T-helper 1 cell (primary cell): Measurements from ENCODE around the gene ACSF3.

Experiments used
- DNase-seq, 5 donors: peaks; one replicate each; pipeline ENCODE4 v3.0.0-alpha.2; 2012 to 2020

ACSF3 gene

DNA sequence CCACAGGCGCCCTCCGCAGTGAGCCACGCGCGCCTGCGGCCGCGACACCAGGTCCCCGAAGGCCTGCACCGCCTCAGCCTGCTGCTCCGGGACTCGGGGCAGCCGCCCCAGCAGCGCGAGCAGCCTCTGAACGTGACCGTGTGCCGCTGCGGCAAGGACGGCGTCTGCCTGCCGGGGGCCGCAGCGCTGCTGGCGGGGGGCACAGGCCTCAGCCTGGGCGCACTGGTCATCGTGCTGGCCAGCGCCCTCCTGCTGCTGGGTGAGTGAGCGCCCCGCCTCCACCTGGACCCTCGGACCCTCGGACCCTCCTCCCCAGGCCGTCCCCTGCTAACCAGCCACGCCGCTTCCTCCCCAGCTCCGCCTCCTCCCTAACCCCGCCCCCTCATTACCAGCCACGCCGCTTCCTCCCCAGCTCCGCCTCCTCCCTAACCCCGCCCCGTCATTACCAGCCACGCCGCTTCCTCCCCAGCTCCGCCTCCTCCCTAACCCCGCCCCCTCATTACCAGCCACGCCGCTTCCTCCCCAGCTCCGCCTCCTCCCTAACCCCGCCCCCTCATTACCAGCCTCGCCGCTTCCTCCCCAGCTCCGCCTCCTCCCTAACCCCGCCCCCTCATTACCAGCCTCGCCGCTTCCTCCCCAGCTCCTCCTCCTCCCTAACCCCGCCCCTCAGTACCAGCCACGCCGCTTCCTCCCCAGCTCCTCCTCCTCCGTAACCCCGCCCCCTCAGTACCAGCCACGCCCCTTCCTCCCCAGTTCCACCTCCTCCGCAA is 98.7 kb downstream of the ACSF3 start:
- peak; percentile 33 to 80 (median 75) for DNase-seq

DNA sequence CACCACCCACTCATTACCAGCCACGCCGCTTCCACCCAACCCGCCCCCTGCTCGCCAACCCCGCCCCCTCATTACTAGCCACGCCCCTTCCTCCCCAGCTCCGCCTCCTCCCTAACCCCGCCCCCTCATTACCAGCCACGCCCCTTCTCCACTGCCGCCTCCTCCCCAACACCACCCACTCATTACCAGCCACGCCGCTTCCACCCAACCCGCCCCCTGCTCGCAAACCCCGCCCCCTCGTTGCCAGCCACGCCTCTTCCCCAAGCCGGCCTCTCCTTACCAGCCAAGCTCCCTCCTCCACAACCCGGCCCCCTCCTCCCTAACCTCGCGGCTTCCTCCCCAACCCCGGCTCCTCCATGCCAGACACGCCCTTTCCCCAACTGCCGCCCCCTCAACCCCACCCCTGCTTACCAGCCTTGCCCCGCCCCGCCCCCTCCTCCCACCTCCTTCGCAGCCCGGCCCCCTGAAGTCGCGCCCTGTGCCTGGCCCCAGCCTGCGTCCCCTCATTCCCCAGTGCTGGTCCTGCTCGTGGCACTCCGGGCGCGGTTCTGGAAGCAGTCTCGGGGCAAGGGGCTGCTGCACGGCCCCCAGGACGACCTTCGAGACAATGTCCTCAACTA is 99.4 kb downstream of the ACSF3 start:
- DNase-seq, result peak in 3 of 5 donors; percentile 36 to 63 (median 55)

GRCh38 chr16:89193576-89194293 is 100.1 kb downstream of the ACSF3 start:
- DNase-seq, result peak in 2 of 5 donors; percentile 8 to 13

DNA sequence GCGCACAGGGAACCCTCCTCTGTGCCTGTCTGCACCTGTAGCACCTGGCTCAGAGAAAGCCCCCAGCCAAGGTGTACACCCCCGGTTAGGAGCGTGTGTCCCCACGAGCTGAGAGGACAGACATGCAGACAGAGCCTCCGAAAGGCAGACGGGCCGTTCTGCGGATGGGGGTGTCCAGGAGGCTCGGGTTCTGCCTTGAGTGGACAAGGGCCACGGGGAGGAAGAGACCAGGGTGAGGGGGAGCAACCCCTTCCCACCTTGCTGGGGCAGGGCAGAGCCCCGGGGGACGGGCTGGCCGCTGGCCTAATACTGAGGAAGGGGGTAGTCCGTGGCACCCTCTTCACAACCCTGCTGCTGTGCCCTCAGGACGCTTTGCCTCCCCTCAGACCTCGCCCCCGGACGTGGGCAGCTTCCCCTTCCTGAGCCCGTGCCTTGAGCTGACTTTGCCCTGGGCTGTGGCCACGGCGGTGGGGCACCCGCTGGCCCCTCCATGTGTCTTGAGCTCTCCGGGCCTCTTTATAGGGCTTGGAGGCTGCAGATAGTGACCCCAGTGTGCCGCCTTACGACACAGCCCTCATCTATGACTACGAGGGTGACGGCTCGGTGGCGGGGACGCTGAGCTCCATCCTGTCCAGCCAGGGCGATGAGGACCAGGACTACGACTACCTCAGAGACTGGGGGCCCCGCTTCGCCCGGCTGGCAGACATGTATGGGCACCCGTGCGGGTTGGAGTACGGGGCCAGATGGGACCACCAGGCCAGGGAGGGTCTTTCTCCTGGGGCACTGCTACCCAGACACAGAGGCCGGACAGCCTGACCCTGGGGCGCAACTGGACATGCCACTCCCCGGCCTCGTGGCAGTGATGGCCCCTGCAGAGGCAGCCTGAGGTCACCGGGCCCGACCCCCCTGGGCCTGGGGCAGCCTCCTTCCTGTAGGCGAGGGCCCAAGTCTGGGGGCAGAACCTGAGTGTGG is 101.0 kb downstream of the ACSF3 start:
- DNase-seq, result peak in 1 of 5 donors; percentile 12

DNA sequence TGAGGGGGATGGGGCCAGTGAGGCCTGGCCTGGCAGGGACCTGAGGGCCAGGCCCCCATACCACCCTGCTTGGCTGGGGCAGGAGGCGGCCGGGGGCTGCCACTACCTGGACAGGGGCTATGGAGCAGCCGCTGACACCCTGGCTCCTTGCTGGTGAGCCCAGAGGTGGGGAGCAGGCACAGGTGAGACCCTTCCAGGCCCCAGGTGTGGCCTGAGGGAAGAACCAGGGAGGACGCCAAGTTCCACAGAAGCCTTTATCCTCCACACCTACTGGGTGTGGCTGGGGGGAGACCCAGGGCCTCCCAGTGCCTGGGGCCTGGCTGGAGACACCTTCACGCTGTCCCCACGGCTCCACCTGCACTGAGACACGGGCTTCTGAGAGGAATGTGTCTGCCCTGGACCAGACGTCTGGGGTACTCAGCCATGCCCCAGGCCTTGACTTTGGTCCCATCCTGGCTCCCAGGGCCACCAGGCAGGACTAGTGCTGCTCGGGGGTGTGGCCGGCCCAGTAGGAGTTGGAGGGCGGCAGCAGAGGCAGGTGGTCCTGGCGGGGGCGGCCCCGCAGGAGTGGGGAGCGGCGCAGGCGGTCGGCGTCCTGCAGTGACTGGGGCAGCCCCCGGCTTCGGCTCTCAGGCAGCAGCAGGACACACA is 102.0 kb downstream of the ACSF3 start:
- no peak for DNase-seq

DNA sequence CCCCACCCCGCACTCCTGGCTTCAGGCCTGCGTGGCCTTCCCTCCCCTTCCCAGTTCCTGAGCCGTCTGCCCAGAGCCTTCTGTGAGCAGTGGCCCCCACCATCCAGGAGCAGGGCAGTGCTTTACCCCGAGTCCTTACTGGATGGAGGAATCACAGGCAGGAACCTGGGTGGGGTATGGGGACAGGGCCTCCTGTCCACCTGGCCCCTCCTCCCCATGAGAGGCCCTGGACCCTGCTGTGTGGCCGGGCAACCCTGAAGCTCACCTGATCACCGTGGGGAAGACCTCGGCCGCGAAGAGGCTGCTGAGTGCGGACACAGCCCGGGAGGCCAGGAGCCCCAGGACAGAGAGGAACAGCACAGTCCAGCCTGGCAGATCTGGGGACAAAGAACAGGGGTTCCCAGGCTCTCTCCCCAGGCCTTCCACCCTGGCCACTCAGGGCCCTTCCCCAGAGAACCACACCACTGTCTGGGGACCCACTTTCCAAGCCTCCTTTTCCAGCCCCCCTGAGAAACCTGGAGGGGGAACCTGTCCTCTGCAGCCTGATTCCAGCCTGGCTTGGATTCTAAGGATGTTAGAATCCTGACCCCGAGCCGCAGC is 103.5 kb downstream of the ACSF3 start:
- DNase-seq, result no peak

- no peak for DNase-seq
These were observed 104.2 kb downstream of the ACSF3 start for GRCh38 chr16:89197633-89198416.

DNA sequence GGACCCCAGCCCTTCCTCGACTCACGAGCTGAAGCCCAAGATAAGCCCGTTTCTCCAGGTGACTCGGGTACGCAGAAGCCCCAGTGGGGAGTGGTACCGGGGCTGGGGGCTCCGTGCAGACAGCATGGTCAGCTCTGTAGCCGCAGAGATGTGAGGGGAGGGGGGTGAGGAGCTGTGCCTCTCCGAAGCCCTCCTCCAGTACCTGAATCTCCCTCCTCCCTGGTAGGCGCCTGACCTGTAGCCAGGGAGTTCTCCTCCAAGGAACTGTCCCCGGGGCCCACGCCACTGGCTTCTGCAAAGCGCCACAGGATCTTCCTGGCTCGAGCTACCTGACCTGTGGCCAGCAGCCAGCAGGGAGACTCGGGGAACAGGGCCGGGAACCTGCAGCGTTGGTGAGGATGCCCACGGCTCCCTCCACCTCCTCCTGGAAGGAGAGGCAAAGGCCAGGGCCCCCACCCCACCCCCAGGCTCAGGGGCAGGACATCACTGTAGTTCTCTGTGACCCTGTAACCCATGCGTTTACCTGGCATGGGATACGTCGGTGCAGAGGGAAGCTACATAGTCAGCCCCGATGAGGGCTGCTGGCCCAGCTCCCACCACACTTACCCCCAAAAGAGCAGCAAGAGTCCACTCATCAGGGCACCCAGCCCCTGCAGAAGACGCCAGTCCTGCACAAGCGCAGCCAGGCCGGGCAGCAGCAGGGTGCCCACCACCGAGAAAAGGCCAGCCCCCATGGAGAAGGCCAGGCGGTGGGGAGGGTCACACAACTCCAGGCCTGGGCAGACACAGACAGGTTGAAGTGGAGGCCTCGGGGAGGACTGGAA is 105.0 kb downstream of the ACSF3 start:
- peak in 1 of 5 donors; percentile 13 for DNase-seq

DNA sequence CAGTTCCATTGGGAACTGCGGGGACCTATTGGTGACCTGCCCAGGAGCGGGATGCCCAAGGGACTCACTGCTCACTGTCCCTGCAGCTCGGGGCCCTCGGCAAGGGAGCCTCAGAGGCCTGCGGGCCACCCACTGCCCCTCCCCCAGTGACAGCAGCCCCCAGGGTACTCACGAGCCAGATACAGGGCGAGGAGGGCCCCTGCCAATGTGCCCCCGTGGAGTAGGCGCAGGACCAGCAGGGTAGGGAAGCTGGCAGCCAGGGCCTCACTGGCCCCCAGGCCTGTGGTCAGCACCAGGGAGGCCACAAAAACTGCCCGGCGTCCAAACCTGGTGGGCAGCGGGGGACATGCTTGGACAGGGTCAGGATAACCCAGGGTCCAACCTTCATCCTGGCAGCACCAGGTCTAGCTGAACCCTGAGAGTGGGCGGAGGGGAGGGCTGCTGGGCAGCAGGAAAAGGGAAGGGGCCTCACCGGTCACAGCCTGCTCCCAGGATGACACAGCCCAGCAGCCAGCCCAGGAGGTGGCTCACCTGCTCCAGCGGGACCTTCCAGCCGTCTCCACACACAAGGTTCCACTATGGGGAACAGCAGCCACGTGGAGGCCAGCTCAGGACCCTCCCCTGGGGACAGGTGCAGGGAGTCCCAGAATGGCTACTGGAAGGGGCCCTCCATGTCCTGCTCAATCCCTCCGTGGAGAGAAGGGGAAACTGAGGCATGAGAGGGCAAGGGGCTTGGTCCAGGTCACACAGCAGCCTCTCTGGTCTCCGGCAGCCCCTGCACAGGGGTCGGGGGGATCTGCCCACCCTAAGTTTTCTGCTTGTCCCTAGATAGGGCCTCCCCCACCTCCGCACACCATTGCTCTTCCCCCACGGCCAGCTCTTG is 105.8 kb downstream of the ACSF3 start:
- DNase-seq, result no peak

GRCh38 chr16:89200124-89200849 is 106.6 kb downstream of the ACSF3 start, which contains the start of gene SLC22A31:
Gene SLC22A31 (minus strand): TSS chr16:89200537. CDS start chr16:89200501, 36 bp downstream.
- no peak for DNase-seq

- no peak for DNase-seq
These were observed 107.3 kb downstream of the ACSF3 start for GRCh38 chr16:89200850-89201411.

GRCh38 chr16:89201439-89202377 is 108.1 kb downstream of the ACSF3 start:
- peak; percentile 55 to 79 (median 70) for DNase-seq

DNA sequence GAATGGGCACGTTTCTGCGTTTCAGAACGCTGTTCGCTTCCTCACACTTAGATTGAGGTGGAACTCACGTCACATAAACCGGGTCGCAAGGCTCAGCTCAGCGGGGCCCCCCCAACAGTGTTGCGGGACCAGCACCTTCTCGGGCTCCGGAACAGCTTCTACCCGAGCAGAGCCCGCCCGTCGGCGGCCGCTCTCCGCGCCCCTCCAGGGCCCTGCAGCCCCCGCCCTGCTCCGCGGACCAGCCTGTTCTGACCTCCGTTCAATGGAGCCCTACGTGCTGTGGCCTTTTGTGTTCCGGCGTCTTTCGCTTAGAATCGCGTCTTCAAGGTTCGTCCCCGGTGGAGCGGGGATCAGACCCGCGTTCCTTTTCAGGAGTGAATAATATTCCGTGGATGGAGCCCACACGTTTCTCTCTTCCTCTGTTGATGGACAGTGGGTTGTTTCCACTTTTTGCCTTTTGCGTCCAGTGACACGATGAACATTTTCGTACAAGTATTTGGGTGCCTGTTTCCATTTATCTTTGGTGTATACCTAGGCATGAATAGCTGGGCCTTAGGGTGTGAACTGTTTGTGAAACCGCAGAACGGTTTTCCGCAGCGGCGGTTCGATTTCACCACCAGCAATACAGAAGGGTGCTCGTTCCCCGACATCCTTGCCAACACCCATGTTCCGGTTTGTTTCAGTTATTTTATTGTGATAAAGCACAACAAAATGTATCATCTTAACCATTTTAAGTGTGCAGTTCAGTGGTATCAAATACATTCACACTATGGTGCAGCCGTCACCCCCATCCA is 109.0 kb downstream of the ACSF3 start:
- DNase-seq, result no peak
